Gastroesophageal sphincter (tissue), 3 donors: ENCODE results near the gene SDHA.

Experiments
- EP300 ChIP-seq: sonication (generic); formaldehyde crosslinking; IDR thresholded peaks from one replicate; pipeline ENCODE4 v1.6.1; 2017; ENCODE audit warnings: antibody characterized with exemption, mild to moderate bottlenecking
- POLR2A ChIP-seq, 2 donors: fragments of 450-650 bp; IDR thresholded peaks; one replicate each; pipeline ENCODE4 v1.6.1; 2017; ENCODE audit warnings: antibody characterized with exemption in 2 of 2, mild to moderate bottlenecking in 2 of 2, moderate library complexity in 1 of 2
- TF ChIP-seq, protein P1 (sequence below), 4 experiments: fragments of 200-600 bp in 2 of 4; fragments of 450-650 bp in 2 of 4; sonication (generic) in 1 of 4; IDR thresholded peaks; one replicate each; pipeline ENCODE4 v1.5.1; 2017 to 2019; ENCODE audit warnings: antibody characterized with exemption in 4 of 4, mild to moderate bottlenecking in 2 of 4, moderate library complexity in 2 of 4

DNA sequence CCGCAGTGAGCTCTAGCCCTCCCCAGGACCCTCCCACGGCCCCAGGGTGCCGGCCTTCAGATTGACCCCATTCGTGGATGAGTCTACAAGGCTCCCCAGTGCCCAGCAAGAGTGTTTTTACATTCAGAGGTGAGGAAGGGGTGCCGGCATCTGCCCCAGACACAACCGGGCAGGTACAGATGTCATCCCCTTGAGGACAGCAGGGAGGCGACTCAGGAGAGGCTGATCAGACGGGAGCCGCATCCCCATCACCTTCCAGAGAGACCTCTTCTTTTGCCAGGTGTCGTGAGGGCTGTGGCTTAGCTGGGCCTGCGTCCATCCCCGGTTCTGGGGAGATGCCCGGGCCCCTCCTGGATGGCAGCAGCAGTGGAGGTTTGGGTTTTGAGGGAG lies 31.1 kb upstream of the SDHA start:
- TF ChIP-seq, protein P1, sequence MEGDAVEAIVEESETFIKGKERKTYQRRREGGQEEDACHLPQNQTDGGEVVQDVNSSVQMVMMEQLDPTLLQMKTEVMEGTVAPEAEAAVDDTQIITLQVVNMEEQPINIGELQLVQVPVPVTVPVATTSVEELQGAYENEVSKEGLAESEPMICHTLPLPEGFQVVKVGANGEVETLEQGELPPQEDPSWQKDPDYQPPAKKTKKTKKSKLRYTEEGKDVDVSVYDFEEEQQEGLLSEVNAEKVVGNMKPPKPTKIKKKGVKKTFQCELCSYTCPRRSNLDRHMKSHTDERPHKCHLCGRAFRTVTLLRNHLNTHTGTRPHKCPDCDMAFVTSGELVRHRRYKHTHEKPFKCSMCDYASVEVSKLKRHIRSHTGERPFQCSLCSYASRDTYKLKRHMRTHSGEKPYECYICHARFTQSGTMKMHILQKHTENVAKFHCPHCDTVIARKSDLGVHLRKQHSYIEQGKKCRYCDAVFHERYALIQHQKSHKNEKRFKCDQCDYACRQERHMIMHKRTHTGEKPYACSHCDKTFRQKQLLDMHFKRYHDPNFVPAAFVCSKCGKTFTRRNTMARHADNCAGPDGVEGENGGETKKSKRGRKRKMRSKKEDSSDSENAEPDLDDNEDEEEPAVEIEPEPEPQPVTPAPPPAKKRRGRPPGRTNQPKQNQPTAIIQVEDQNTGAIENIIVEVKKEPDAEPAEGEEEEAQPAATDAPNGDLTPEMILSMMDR (IDR thresholded peaks at IDR 0.05), result no peak
- TF ChIP-seq EP300 (no peak), POLR2A (IDR thresholded peaks at IDR 0.05) (no peak)
